T-helper 22 cell (primary cell): ENCODE results near the gene KCTD5.
"Not testable (repeated sequence)": the region's sequence is repeated elsewhere in the genome, so short reads cannot be mapped to it uniquely, and the experiment has no call there.

ENCODE experiments used
- DNase-seq: peaks from one replicate; pipeline ENCODE4 v3.0.0-alpha.2; 2020; ENCODE audit warnings: low read depth

Gene KCTD5

DNA sequence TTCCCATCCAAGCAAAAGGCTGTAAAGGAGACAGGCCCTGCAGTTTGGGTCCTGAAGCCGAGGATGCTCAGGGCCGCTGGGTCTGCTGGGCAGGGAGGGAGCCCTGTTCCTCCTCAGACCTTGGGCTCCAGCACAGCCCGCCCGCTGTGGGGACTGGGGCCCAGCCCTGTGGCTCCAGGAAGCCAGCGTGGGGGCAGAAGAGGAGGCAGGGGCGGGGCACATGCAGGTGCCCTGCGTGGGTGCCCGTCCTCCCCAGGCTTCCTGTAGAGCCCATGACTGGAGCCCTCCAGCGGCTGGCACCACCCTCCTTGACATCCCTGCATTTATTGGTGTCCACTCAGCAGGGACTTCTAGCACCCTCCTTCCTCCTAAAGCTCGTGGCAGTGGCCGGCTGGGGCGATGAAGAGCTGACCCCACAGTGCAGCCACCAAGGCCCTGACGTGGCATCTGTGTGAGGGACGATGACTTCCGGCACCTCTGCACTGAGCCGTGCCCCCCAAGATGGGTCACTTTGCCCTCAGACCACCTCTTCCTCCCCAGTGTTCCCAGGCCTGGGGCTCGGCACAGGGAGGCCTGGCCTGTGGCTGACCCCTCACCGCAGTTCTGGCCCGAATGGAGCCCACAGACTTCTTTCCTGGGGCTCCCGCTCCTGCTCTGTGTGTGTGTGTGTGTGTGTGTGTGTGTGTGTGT, 27.8 kb downstream of the KCTD5 start:
- DNase-seq = no peak

DNA sequence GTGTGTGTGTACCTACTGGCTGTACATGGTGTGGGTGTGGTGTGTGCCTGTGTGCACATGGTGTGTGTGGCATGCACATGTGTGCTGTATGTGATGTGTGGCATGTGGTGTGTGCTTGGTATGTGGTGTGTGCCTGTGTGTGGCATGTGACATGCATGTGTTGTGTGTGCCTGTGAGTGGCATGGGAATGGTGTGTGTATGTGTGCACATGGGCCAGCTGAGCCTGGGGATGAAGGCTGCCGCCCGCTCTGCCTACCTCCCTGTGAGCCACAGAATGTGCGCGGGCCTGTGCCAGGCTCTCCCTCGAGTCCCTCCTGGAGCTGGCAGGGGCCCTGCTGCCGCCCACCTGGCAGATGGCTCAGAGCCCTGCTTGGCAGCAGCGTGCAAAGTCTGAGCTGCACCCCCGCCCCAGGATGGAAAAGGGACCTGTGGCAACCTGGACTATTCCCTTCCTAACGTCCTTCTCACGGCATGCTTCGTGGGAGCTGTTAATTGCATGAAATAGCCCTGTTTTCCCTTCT, 28.4 kb downstream of the KCTD5 start:
- DNase-seq = no peak

DNA sequence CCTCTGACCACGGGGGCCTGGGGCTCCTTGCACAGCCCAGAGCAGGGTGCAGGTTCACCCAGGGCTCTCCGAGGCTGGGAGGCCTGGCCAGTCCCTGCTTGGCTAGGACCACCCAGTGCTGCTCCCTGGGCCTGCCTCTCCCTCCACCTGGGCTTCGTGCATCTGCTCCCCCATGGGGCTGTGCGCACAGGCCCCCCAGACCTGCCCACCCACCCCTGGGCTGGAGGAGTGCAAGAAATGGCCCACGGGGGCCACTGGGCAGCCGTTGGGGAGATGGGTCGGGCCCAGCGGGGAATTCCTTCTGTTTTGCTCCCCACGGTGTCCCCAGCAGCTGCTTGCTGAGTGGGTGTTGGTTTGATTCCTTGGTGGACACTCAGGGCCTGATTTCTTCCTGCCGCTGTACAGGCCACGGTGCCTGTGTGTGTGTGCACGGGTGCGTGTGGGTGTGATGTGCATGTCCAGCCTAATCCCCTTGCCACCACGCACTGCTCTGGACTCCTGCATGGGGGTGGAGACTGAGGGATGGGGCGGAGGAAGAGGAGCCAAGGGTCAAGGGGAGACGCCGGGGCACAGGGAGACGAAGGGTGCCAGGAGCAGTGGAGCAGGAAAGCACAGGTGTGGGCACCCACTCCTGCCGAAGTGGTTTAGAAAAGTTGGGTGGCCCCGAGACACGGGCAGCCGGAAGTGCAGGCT, 29.2 kb downstream of the KCTD5 start:
- no peak for DNase-seq

DNA sequence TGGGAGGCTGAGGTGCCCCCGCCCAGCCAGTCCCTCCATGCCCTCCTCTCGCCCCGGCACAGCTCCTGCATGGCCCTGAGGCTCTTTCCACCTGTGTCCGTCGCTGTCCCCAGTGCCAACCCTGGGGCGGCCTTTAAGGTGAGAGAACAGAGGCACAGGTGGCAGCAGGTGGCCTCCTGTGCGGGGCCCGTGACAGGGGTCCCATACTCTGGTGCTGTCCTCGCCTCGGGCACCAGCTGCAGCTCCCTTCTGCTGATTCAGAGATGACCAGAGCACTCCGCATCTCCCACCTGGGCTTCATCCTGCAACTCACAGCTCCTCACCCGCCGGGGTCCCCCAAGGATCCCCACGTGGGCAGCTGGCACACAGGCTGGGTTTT, 29.7 kb downstream of the KCTD5 start:
- no peak for DNase-seq

DNA sequence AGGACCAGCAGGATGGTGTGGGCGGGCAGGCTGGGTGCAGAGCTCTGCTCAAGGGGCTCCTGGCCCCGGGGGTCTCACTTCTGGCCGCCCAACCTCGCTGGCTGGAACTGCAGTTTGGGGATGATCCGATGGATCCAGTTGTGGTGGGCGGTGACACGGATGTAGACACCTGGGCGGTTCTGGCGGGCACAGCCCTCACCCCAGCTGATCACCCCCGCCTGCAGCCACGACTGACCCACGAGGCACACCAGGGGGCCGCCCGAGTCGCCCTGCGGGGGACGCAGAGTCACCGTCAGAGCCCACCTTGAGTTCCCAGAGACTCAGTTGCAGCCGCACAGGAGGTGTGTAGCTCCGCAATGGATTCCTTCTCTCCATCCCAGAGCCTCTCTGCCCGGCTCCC, 30.2 kb downstream of the KCTD5 start:
- DNase-seq = no peak

DNA sequence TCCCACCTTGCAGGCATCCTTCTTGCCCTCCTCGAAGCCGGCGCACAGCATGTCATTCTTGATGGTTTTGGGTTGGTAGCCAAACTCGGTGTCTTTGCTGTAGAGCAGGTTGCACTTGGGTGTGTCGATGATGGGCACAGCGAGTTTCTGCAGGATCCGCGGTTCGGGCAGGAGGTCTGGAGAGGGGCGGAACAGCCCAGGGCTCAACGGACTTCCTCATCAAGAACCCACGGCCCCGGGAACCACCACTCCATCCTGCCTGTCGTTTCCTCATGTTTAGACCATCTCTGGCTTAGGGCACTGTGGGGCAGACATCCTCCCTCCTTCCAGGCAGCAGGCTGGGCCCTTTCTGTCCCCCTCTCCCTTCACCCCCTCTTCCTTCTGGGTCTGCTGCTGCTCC, 31.2 kb downstream of the KCTD5 start:
- no peak for DNase-seq

DNA sequence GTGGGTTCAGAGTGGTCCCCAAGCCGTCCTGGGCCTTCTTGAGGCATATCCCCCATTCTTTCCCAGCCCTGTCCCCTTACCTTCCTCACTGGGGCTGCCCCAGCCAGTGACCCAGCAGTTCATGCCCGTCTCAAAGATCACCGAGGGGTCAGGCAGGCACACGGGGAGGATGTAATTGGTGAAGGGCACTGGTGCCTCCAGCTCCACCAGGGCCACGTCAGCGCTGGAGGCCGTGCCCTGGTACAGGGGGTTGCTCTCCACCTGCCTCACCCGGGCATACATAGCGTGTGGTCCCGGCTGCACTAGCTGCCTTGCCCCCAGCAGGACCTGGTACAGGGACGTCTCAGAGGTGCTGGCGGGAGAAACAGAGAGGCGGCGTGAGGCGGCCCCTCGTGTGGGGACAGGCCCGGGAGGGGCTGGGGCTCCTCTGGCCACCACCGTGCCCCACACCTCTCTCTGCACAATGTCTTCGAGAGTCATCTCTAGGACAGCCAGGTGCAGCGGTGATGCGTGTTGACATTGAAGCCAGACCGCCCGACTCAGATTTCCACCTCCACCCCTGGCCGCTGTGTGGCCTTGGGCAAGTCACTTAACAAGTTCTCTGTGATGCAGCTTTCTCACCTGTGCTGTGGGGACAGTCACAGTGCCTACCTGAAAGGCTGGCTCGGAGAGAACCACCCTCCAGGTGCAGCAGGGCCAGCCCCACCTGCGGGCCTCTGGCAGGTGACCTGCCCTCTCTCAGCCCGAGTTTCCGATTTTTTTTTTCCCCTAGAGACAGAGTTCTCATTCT, 31.9 kb downstream of the KCTD5 start:
- no peak for DNase-seq

DNA sequence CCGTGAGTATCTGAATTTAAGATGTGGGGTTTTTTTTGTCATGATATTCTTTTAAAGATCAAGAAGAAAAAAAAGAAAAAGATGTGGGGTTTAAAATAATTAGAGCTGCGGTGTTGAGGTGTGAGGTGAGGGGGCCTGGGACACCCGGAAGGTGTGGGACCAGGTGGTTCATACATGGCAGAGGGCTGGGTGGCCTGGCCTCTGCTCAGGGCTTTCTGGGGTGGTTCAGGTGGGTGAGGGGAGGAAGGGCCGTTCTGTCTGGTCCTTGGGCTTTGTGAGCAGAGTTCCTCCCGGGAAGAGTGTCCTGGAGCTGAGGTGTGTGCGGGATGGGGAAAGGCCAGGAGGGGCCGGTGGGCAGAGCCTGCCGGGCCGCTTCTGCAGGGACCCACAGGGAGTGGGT, 32.7 kb downstream of the KCTD5 start:
- no peak for DNase-seq

DNA sequence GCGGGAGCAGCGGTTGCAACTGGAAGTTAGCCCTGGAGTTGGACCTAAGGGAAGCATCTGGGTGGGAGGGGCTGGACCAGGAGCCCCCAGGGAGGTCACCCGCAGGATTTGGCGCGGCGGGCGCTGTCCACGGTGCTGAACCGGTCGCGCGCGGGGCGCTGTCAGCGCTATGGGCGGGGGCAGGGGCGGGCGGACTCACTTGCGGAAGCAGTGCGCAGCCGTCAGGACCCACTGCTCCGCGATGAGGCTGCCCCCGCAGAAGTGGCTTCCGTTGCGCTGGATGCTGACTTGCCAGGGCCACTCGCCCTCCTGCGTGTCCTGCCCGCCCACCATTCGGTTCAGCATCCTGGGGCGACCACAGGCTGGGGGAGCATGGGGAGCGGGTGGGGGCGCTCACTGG, 33.2 kb downstream of the KCTD5 start:
- peak; percentile 62 for DNase-seq

DNA sequence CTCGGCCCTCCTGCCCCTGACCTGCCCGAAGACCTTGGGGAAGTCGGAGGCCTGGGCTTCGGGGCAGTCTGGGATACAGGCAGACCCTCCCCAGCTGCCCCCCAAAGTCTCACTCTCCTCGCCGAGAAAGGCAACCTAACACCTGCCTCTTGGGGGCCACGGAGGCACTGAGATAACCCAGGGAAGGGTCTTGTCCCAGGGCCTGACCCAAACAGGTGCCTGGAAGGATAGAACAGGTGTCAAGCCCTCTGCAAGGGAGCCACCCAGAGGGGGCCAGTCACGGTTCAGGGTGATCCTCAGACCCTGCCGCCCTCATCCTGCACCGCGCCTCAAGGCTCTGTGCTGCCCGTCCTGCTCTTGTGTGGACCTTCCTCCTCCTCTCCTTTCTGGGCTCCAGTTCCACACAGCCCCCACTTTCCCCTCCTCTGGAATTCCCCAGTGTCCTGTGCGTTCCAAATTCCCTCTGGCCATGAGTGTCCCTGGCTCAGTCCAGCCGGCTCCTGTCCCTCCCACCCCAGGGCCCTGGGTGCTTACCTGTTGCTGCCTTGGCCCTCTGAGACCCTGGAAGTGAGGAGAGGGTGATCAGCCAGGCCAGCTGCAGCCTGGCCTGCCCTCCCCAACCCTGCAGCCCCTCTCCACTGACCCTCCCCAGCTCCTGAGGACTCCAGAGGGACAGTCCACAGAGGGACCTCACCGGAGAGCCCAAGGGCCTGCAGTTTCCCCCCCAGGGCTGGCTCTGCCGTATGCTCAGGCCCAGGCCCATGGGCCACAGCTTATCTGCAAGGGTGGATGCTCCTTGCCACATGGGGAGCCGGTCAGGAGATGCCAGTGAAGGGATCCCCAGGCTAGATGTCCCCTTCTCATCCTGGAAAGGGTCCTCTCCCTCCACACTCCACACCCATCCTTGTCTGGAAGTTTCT, 33.9 kb downstream of the KCTD5 start:
- DNase-seq = no peak

DNA sequence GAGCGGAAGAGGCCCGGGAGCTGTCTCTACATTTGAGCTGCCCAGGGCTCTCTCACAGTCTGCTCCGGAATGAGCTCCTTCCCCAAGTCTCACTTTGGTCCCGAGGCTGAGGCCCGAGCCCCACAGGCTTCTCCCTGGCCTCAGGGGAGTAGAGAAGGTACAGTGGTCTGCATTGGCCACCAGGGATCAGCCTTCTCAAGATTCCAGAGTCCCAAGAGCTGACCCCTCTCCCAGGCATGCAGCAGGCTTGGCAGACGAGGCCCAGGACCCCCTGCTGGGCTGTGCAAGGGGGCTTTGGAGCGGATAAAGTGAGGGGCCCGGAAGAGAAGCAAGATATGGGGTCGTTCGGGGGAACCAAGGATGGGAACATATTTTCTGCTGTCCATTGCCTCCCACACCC, 34.6 kb downstream of the KCTD5 start:
- DNase-seq = no peak

DNA sequence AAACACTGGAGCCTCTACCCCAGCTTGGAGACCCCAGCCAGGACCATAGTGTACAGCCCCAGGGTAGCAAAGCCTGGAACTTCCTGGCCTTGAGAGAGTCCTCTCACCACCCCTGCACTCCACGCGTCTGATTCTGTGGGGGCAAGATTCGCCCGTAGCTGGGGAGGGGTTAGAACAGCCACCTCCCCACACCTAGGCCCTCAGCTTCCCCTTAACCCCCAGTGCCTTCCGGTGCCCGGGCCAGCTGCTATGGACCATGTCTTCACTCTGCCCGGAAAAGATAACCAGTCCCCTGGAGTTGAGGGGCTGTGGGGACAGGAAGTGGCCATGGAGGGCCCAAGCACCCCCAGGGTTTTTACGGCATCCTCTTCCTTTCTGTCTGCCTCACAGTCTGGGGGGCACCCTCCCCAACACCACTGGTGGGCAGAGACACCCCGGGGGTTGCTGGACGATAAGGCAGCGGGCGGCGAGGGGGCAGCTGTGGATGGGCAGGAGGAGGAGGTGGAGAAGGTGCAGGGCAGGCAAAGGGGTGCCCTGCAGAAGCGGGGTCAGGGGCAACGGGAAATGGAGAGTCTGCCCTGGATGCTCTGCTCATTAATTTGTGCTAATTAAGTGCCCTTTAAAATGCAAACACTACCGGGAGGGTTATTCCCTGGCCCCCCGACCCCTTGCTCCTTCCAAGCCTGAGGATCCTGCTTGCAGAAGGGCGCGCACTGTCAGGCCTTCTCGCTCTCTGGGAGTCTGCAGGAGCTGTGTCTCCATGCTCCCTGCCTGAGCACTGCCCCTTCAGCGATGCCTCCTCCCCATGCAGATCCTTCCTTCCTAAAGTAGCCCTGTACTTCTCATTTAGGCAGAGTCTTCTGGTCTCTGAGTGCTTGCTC, 35.3 kb downstream of the KCTD5 start:
- DNase-seq = no peak

DNA sequence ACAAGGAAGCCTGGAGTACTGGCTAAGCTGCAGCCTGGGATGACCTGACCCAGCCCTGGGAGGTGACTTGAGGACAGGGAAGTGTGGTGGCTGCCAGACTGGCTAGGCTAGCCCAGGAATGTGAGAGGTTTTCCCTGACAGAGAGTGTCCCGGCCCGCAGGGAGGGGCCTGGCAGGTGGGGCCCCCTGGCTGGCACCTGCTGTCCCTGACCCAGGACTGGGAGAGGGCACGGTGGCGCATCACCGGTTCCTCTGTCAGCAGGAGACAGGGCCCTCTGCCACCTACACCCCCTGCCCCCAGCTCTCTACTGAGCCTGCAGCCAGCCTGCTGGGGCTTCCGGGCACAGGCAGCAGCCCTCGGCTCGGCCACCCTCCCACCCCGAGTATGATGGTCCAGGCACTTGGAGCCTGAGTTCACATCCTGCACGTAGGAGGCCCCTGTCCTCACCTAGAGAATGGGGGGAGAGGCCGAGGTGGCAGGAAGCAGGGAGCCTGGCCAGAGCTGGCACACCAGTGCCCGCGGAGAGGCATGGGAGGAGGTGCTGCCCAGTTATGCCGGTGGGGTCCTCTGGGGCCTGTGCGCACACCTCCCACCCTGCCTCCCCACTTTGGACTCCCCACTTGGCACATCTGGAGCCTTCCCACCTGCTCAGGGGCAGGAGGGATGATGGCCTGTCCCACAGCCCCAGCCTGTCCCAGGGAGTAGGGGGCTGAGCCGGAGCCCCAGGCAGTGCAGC, 37.2 kb downstream of the KCTD5 start:
- no peak for DNase-seq

DNA sequence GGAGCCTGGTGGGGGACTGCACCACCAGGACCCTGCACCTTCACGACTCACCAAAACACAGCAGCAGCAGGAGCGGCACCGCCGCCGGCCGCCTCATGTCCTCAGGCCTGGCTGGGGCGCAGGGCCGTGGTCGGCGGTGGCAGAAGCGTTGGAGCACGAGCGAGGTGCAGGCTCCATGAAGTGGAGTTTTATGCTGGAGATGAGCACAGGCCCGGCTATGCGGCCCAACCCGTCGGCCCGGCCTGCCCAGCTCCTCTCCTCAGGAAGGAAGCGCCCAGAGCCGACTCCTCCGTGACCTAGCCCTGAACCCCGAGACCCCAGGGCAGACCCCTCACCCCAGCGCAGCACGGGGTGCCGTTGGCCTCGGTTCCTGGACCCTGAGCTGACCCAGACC, 37.7 kb downstream of the KCTD5 start, which contains the start of gene PRSS27:
TSS of gene PRSS27 (minus strand) at position 161 of the 394 bp plus-strand sequence. CDS start at position 97, 64 bp downstream.
- DNase-seq = no peak

DNA sequence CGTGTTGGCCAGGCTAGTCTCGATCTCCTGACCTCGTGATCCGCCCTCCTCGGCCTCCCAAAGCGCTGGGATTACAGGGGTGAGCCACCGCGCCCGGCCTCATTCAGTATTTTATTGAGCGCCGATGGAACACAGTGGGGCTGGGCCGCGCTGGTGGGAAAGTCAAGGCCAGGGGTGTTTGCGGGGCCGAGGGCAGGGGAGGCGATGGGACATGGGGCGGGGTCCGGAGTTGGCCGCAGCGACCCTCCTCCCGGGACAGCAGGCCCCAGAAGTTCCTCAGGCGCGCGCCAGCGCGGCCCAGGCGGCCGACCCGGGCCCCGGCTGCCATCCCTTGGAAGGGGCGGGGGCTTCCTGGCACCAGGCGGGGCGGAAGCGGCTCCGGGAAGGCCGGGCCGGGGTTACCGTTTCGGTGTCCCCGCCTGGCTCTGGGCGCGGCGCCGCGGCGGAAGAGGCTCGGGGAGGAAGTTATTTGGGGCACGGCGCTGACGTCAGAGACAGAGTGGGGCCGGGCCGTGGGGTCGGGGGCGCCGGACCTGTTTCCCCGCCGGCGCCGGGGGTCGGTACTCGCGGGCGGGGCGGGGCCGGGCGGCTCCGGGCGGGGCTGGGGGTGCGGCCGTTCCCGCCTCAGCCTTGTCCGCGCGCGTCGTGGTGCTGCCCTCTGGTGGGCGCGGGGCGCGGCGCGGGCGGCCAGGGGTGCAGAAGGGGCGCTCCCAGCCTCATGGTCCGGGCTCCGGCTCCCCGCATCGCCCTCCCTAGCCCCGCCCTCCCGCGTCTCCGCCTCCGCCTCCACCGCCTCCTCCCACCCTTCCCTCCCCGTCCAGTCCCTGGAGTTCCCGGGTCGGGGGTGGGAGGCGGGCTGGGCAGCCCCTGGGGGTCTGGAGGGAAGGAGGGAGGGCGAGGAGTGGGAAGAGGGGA, 38.7 kb downstream of the KCTD5 start:
- DNase-seq = peak; percentile 80

DNA sequence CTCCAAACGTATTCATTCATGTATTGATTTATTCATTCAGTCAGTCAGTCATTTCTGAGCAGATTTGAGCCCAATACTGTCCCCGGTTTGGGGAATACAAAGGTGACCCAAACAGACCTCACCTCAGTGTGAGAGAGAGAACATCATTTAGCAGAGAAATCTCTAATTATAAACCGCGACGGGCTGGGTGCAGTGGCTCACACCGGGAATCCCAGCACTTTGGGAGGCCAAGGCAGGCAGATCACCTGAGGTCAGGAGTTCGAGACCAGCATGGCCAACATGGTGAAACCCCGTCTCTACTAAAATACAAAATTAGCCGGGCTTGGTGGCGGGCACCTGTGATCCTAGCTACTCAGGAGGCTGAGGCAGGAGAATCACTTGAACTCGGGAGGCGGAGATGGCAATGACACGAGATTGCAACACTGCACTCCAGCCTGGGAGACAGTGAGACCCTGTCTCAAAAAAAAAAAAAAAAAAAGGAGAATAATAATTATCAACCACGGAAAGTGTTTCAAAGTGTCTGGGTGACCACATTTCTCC, 39.4 kb downstream of the KCTD5 start:
- DNase-seq = not testable (repeated sequence)

DNA sequence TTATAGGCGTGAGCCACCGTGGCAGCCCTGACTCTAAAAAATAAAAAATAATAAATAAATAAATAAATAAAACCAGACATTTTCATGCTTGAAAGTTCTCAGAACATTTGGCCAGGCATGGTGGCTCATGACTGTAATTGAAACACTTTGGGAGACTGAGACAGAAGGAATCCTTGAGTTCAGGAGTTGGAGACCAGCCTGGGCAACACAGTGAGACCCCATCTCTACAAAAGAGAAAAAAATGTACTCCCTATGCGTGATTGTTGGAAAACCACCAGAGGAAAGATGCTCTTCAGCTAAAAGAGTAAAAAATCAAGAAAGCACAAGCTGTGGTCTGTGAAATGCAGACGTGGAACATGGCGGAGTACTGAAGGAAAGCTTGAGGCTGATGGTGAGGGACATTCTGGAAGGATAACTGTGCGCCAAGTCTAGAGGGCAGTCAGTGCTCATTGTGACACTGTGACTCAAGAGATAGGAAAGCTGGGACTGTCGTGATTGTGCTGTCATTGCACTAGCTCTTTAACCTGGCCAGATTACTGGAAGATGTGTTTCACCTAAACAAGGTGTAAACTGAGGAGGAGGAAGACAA, 41.9 kb downstream of the KCTD5 start:
- no peak for DNase-seq

DNA sequence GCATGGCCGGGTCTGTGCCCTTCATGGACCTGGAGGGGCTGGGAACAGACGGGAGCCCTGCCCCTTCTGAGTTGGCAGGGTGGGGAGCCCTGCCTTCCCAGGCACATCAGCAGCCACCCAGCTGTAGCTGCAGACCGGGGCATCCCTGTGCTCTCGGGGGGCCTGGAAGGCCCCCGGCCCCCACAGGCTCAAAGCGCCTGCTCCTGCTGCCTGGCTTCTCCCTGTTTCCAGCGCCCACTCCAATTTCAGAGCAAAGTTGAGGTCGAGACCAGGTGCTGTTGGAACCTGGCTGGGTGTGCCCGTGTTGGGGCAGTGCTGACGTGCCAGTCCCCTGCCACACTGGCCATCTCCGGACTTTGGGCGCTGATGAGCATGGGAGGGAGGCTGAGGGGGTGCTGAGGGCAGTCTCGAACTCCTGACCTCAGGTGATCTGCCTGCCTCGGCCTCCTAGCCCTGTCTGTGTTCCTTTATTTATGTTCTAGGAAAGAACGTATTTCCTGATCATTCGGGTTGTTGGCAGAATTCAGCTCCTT, 42.6 kb downstream of the KCTD5 start:
- DNase-seq = no peak
